MCF 10A (cell line): ENCODE results near the gene STPG3. TPM values are rescaled to one million over a fixed set of nuclear protein-coding genes. Genes with fewer than 3 reads are reported as not detected.

Experiments
- BruUV-seq: library from RNA; stranded (reverse); fragments of 400-500 nt; replicated peaks from 2 replicates; lab custom pipeline; 2021; lab: Mats Ljungman, UMichigan
- CTCF ChIA-PET: fragments of 300-600 bp; sonication (Branson Sonifier 250); formaldehyde crosslinking; extraction: SDS; loops from one replicate; lab custom pipeline; 2021; ENCODE audit warnings: antibody characterized with exemption, inconsistent platforms; lab: Yijun Ruan, JAX
- POLR2A ChIA-PET: fragments of 300-600, 350-650 bp; sonication (Branson Sonifier 250); formaldehyde crosslinking; extraction: SDS; loops from one replicate; lab custom pipeline; 2020; ENCODE audit warnings: antibody characterized with exemption, inconsistent platforms; lab: Yijun Ruan, JAX
- DNase-seq: peaks from one replicate; pipeline ENCODE4 v3.0.0-alpha.2; 2018; ENCODE audit not compliant: unreplicated experiment
- H3K27ac Mint-ChIP-seq: one replicate; pipeline ENCODE4 v1.8.0; 2022; ENCODE audit warnings: mild to moderate bottlenecking, low read depth, mixed read lengths; ENCODE audit not compliant: unreplicated experiment
- H3K27me3 Mint-ChIP-seq: one replicate; pipeline ENCODE4 v1.8.0; 2022; ENCODE audit warnings: mixed read lengths; ENCODE audit not compliant: insufficient read depth, unreplicated experiment
- H3K36me3 Mint-ChIP-seq: one replicate; pipeline ENCODE4 v1.8.0; 2022; ENCODE audit warnings: mild to moderate bottlenecking, moderate library complexity, mixed read lengths; ENCODE audit not compliant: insufficient read depth, unreplicated experiment
- H3K4me1 Mint-ChIP-seq: one replicate; pipeline ENCODE4 v1.8.0; 2022; ENCODE audit warnings: mixed read lengths; ENCODE audit not compliant: insufficient read depth, unreplicated experiment
- H3K4me3 Mint-ChIP-seq: one replicate; pipeline ENCODE4 v1.8.0; 2022; ENCODE audit warnings: mild to moderate bottlenecking, moderate library complexity, mixed read lengths; ENCODE audit not compliant: unreplicated experiment
- H3K9me3 Mint-ChIP-seq: one replicate; pipeline ENCODE4 v1.8.0; 2022; ENCODE audit warnings: mixed read lengths; ENCODE audit not compliant: unreplicated experiment
- intact Hi-C: fragments of 100-400 bp; cut with micrococcal nuclease; formaldehyde crosslinking; loops from 2 replicates; pipeline ENCODE4 v1.14.1; 2022
- total RNA-seq: library from RNA; stranded (reverse); gene quantifications from 2 replicates; pipeline ENCODE4 v1.2.3, GENCODE V29; 2022
- TF ChIP-seq, protein P1 (sequence below): fragments of 200-600 bp; IDR thresholded peaks from one replicate; pipeline ENCODE4 v1.8.0; 2022; ENCODE audit warnings: antibody characterized with exemption, mild to moderate bottlenecking; ENCODE audit not compliant: unreplicated experiment

The STPG3 gene
- total RNA-seq, 1 experiment from 2014 or later, result not detected

DNA sequence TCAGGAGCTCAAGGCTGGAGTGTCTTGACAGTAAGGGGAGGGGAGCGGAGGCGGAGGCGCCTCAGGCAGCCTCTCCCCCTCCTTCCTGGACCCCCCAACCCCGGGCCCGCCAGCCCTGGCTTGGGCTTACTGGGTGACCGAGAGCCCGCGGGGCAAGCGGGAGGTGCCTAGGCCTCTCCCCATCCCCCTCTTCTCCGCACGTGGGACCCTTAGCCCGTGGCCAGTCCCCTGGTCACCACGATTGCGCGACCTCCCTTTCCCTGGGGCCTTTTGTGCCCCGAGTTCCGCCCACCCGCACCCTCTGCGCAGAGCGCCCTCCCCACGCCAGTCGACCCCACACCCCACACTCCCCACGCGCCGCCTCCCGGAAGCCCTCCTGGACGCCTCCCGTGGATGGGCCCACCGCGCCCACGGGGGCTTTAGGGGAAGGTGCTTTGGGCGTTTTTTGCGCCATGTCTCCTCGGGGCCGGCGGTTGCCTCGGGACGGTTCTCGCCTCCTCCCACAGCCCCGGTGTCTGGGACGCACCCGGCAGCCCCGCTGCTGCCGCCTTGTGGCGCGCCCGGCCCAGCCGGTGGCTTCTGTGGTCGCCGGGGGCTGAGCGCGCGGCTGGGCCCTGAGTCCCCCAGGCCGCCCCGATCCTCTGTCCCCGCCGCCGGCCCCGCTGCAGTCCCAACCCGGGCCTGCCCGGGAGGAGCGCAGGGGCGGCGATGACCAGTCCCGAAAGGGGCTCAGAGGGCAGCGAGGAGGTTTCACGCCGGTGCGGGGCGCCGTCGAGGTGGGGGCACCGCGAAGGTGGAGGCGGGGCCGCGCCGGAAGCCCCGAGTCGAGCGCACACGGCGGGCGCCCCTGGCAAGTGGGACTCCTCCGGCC lies 29.6 kb downstream of the STPG3 start:
- no peaks in the 10 kb centered on the region for H3K27me3 Mint-ChIP-seq
- no peak overlapping the region for H3K4me3 Mint-ChIP-seq
- intact Hi-C loops, result no loop called here
- no TSS peak for BruUV-seq
- ChIA-PET POLR2A (no interaction called here), CTCF (no interaction called here)
- H3K9me3 Mint-ChIP-seq, result no peaks in the 10 kb centered on the region
- DNase-seq, result no peak
- H3K27ac Mint-ChIP-seq, result no peak overlapping the region
- H3K36me3 Mint-ChIP-seq, result peaks cover 13% of the 10 kb centered on the region
- H3K4me1 Mint-ChIP-seq, result peaks cover 12% of the 10 kb centered on the region
- TF ChIP-seq, protein P1, sequence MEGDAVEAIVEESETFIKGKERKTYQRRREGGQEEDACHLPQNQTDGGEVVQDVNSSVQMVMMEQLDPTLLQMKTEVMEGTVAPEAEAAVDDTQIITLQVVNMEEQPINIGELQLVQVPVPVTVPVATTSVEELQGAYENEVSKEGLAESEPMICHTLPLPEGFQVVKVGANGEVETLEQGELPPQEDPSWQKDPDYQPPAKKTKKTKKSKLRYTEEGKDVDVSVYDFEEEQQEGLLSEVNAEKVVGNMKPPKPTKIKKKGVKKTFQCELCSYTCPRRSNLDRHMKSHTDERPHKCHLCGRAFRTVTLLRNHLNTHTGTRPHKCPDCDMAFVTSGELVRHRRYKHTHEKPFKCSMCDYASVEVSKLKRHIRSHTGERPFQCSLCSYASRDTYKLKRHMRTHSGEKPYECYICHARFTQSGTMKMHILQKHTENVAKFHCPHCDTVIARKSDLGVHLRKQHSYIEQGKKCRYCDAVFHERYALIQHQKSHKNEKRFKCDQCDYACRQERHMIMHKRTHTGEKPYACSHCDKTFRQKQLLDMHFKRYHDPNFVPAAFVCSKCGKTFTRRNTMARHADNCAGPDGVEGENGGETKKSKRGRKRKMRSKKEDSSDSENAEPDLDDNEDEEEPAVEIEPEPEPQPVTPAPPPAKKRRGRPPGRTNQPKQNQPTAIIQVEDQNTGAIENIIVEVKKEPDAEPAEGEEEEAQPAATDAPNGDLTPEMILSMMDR, result no peak

DNA sequence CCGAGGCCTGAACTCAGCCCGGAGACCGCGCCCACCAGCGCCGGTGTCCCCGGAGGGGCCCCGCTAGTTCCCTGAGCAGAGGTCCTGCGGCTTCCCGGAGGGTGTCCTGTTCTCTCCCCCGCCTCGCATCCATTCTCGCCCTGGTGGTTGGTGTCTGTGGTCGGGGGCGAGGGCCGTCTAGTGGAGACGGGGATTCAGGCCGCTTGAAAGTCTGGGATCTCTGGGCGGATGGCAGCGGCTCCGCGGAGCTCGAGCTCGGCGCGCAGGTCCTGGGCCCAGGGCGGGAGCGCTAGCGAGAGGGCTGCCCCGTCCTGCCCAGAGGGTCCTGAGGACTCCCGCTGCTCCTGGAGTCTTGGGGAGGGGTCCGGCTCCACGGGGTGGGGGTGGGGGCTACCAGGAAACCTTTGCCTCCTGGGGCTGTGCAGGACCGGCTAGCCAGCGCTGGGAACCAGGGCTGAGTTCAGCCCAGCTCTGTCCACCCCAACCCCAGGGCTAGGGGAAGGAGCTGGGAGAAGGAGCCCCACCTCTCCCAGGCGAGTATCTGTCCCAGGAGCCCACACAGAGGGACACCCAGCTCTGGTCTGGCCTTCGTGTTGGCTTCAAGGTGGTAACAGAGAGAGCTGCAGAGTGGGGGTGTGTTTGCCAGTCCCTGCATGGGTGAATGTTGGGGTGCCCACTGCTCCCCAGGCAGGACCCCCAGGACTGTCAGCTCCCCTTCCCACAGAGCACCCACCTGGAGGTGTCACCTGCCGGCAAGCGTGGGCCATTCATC lies 30.4 kb downstream of the STPG3 start:
- Mint-ChIP-seq H3K9me3 (no peaks in the 10 kb centered on the region), H3K4me3 (no peak overlapping the region), H3K27me3 (no peaks in the 10 kb centered on the region), H3K27ac (no peak overlapping the region), H3K4me1 (peaks cover 12% of the 10 kb centered on the region), H3K36me3 (peaks cover 13% of the 10 kb centered on the region)
- CTCF ChIA-PET, result interaction anchor here (1.2 kb wide), 1 partner anchor 164 kb away, joined by 3 read pairs; no protein-coding TSS in a partner anchor
- intact Hi-C loops, result no loop called here
- DNase-seq, result no peak
- POLR2A ChIA-PET, result no interaction called here
- BruUV-seq, result no TSS peak
- TF ChIP-seq, protein P1, result no peak

DNA sequence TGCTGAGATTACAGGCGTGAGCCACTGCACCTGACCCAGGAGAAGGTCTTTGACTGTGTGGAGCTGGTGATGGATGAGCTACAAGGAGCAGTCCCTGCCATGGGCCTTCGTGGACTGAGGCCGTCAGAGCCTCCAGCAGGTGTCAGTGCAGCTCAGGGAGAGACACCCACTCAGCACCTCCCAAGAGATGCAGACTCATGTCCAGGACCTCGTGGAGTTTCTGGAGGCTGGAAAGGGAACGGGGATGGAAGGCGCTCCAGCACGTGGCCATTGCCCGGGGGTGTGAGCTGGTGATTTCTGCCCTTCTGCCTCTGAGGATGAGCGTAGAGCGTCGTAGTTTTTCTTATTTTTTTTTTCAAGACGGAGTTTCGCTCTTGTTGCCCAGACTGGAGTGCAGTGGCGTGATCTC lies 35.9 kb downstream of the STPG3 start:
- H3K36me3 Mint-ChIP-seq, result peaks cover 13% of the 10 kb centered on the region
- no peak overlapping the region for H3K4me3 Mint-ChIP-seq
- TF ChIP-seq, protein P1, result peak; percentile 48
- intact Hi-C loops, result loop anchor here (1.0 to 5.0 kb wide), 2 partner anchors 158 to 245 kb away; no protein-coding TSS in a partner anchor
- H3K27ac Mint-ChIP-seq, result no peak overlapping the region
- POLR2A ChIA-PET, result interaction anchor here (0.6 to 2.0 kb wide), 5 partner anchors 10 to 159 kb away, joined by 3 to 13 read pairs (median 3); partner anchors contain the start of genes EXD3, NOXA1 and TOR4A
- no peaks in the 10 kb centered on the region for H3K9me3 Mint-ChIP-seq
- CTCF ChIA-PET, result interaction anchor here (0.6 to 2.3 kb wide), 16 partner anchors 10 to 384 kb away, joined by 3 to 17 read pairs (median 4); partner anchors contain the start of gene TOR4A
- DNase-seq, result peak; percentile 77
- BruUV-seq, result no TSS peak
- no peaks in the 10 kb centered on the region for H3K4me1 Mint-ChIP-seq
- no peaks in the 10 kb centered on the region for H3K27me3 Mint-ChIP-seq

DNA sequence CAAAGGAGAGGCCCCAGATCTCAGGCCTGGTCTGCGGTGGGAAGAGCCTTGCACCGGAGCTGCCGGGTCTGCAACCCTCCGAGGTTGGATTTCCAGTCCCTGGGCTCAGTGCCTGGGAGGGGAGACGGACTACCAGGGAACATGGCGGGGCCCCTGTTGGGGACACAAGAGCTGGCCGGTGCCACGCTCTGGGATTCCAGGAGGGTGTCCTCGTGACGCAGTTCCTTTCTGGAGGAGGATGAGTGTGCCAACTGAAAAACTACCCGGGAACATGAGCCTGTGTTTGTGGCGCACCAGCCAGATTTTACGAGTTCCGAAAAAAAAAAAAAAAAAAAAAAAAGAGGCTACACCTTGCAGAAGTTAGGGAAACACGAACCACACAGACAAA lies 42.0 kb downstream of the STPG3 start:
- H3K9me3 Mint-ChIP-seq, result no peaks in the 10 kb centered on the region
- BruUV-seq, result no TSS peak
- ChIA-PET POLR2A (interaction anchor here (1.8 kb wide), 1 partner anchor 16 kb away, joined by 7 read pairs; the partner anchor contains the start of gene TOR4A), CTCF (interaction anchor here (0.8 kb wide), 1 partner anchor 15 kb away, joined by 3 read pairs; the partner anchor contains the start of gene TOR4A)
- H3K4me1 Mint-ChIP-seq, result no peaks in the 10 kb centered on the region
- H3K4me3 Mint-ChIP-seq, result no peak overlapping the region
- H3K27ac Mint-ChIP-seq, result no peak overlapping the region
- H3K36me3 Mint-ChIP-seq, result no peaks in the 10 kb centered on the region
- peaks cover 11% of the 10 kb centered on the region for H3K27me3 Mint-ChIP-seq
- DNase-seq, result no peak
- TF ChIP-seq, protein P1, result no peak
- intact Hi-C loops, result no loop called here
